Caco-2 (cell line): ENCODE data around the gene PRPF18. TPM values are rescaled to one million over a fixed set of nuclear protein-coding genes. Genes with fewer than 3 reads are reported as not detected.
"Not testable (repeated sequence)": the region's sequence is repeated elsewhere in the genome, so short reads cannot be mapped to it uniquely, and the experiment has no call there.

Experiments used
- Bru-seq: library from RNA; stranded (reverse); fragments of 400-500 nt; gene quantifications from one replicate; lab custom pipeline; 2021; lab: Mats Ljungman, UMichigan
- BruChase-seq, 2 experiments: library from RNA; stranded (reverse); fragments of 400-500 nt; gene quantifications; one replicate each; lab custom pipeline; 2021; lab: Mats Ljungman, UMichigan
- BruUV-seq: library from RNA; stranded (reverse); fragments of 400-500 nt; replicated peaks from 2 replicates; lab custom pipeline; 2021; lab: Mats Ljungman, UMichigan
- CTCF ChIA-PET: fragments of 300-600 bp; sonication (Branson Sonifier 250); formaldehyde crosslinking; loops from one replicate; lab custom pipeline; 2022; ENCODE audit warnings: antibody characterized with exemption; lab: Charles Lee
- POLR2A ChIA-PET: fragments of 300-600 bp; sonication (Branson Sonifier 250); formaldehyde crosslinking; loops from one replicate; lab custom pipeline; 2022; ENCODE audit warnings: antibody characterized with exemption; lab: Charles Lee
- DNase-seq, 2 experiments: peaks; one replicate each; pipeline versions ENCODE4 v3.0.0 to v3.0.0-alpha.2; 2020 to 2022
- H3K27me3 ChIP-seq: replicated peaks from 2 replicates; pipeline ENCODE4 v1.6.0; 2011; ENCODE audit warnings: low read length; ENCODE audit not compliant: control insufficient read depth, insufficient read depth
- H3K36me3 ChIP-seq: 2 replicates; pipeline ENCODE4 v1.5.1; 2011; ENCODE audit warnings: low read length; ENCODE audit not compliant: control insufficient read depth, insufficient read depth
- H3K4me1 ChIP-seq: fragments of 250-450 bp; sonication (Bioruptor Pico); 2 replicates; pipeline ENCODE4 v1.5.1; 2020; ENCODE audit warnings: mild to moderate bottlenecking
- H3K4me3 ChIP-seq: 2 replicates; pipeline ENCODE4 v1.5.1; 2011; ENCODE audit warnings: low read depth, mild to moderate bottlenecking, control low read depth, low read length
- H3K9me3 ChIP-seq: fragments of 250-450 bp; sonication (Bioruptor Pico); 2 replicates; pipeline ENCODE4 v1.5.1; 2020; ENCODE audit warnings: mild to moderate bottlenecking, moderate library complexity
- H3K27ac Mint-ChIP-seq: one replicate; pipeline ENCODE4 v1.8.0; 2022; ENCODE audit warnings: mixed read lengths; ENCODE audit not compliant: unreplicated experiment
- H3K27me3 Mint-ChIP-seq: one replicate; pipeline ENCODE4 v1.8.0; 2022; ENCODE audit warnings: mixed read lengths; ENCODE audit not compliant: insufficient read depth, unreplicated experiment
- H3K36me3 Mint-ChIP-seq: one replicate; pipeline ENCODE4 v1.8.0; 2022; ENCODE audit warnings: mild to moderate bottlenecking, mixed read lengths; ENCODE audit not compliant: insufficient read depth, unreplicated experiment
- H3K4me1 Mint-ChIP-seq: one replicate; pipeline ENCODE4 v1.8.0; 2022; ENCODE audit warnings: low read depth, mixed read lengths; ENCODE audit not compliant: unreplicated experiment
- H3K4me3 Mint-ChIP-seq: one replicate; pipeline ENCODE4 v1.8.0; 2022; ENCODE audit warnings: mild to moderate bottlenecking, moderate library complexity, mixed read lengths; ENCODE audit not compliant: unreplicated experiment
- H3K9me3 Mint-ChIP-seq: one replicate; pipeline ENCODE4 v1.8.0; 2022; ENCODE audit warnings: mixed read lengths; ENCODE audit not compliant: unreplicated experiment
- CTCF ChIP-seq, 2 experiments: fragments of 200-600 bp in 1 of 2; IDR thresholded peaks; 1 replicate in 1 of 2; 2 replicates in 1 of 2; pipeline versions ENCODE4 v1.5.1 to v1.8.0; 2011 to 2022; ENCODE audit warnings: antibody characterized with exemption in 1 of 2, control low read depth in 1 of 2, inconsistent platforms in 1 of 2, low read depth in 1 of 2, low read length in 1 of 2, mild to moderate bottlenecking in 1 of 2, moderate library complexity in 1 of 2; ENCODE audit not compliant: insufficient read depth in 1 of 2, severe bottlenecking in 1 of 2, unreplicated experiment in 1 of 2
- intact Hi-C: fragments of 100-400 bp; cut with micrococcal nuclease; formaldehyde crosslinking; loops from one replicate; pipeline ENCODE4 v1.10.0; 2022; ENCODE audit not compliant: unreplicated experiment
- long read RNA-seq: library from polyadenylated mRNA; stranded (forward); transcript quantifications from one replicate; pipeline ENCODE4 v2.0.0, GENCODE V29; 2022
- total RNA-seq: library from RNA; stranded (reverse); gene quantifications from 2 replicates; pipeline ENCODE4 v1.2.3, GENCODE V29; 2022

The PRPF18 gene
- 31.0 and 32.0 TPM in 2 replicates for total RNA-seq
- percentile 84 among the genes with signal in this experiment for Bru-seq, nascent RNA
- percentile 73 among the genes with signal in this experiment for BruChase-seq, experiment 1, labeled RNA remaining after a 2-hour chase
- percentile 74 among the genes with signal in this experiment for BruChase-seq, experiment 2, labeled RNA remaining after a 6-hour chase
- long read RNA-seq, transcript PRPF18-202 (10 exons, 1,717 nt), result major isoform, 35 of 65 reads
- long read RNA-seq, partial matches to known transcripts, result 5 of 65 reads
- long read RNA-seq, other reads (novel, unspliced or antisense), result 25 of 65 reads

- Mint-ChIP-seq H3K9me3 (no peaks in the 10 kb centered on the region), H3K4me3 (peak within 1 kb of the TSS; percentile 95), H3K4me1 (no peaks in the 10 kb centered on the region), H3K27ac (peak within 1 kb of the TSS; percentile 88), H3K36me3 (peaks cover 6% of the 10 kb centered on the region), H3K27me3 (peaks cover 5% of the 10 kb centered on the region)
- POLR2A ChIA-PET, result no interaction called here
- no peaks in the 10 kb centered on the region for H3K36me3 ChIP-seq
- BruUV-seq, result no TSS peak
- DNase-seq, result peak; percentile 96 to 97
- no peaks in the 10 kb centered on the region for H3K9me3 ChIP-seq
- CTCF ChIA-PET, result interaction anchor here (0.6 to 2.5 kb wide), 9 partner anchors 9 to 1848 kb away, joined by 3 to 6 read pairs (median 3); no protein-coding TSS in a partner anchor
- no peaks in the 10 kb centered on the region for H3K4me1 ChIP-seq
- H3K27me3 ChIP-seq, result no peaks in the 10 kb centered on the region; the same call in 1 of the 2 replicates
- H3K4me3 ChIP-seq, result peak within 1 kb of the TSS; percentile 82
- TF ChIP-seq CTCF (IDR thresholded peaks at IDR 0.05; ENCODE audit: insufficient read depth in 1 of 2, low read depth in 1 of 2, low read length in 1 of 2, severe bottlenecking in 1 of 2, unreplicated experiment in 1 of 2), result peak; percentile 98 to 100
- intact Hi-C loops, result loop anchor here (1.0 to 5.0 kb wide), 2 partner anchors 60 to 215 kb away; partner anchors contain the start of gene BEND7
These were observed at the start of gene PRPF18 for GRCh38 chr10:13586676-13587355. Gene PRPF18 (plus strand): TSS chr10:13586965. CDS start chr10:13587087, 122 bp downstream.

- H3K27ac Mint-ChIP-seq, H3K9me3 ChIP-seq, DNase-seq, intact Hi-C loops, BruUV-seq, H3K4me1 ChIP-seq, H3K36me3 ChIP-seq, H3K4me3 Mint-ChIP-seq, H3K4me3 ChIP-seq, H3K27me3 ChIP-seq, H3K27me3 Mint-ChIP-seq, H3K36me3 Mint-ChIP-seq: not testable (repeated sequence)
- ChIA-PET CTCF (interaction anchor here (0.7 to 1.8 kb wide), 4 partner anchors 10 to 166 kb away, joined by 4 to 7 read pairs (median 6); no protein-coding TSS in a partner anchor), POLR2A (interaction anchor here (0.9 kb wide), 1 partner anchor 238 kb away, joined by 7 read pairs; no protein-coding TSS in a partner anchor)
- Mint-ChIP-seq H3K9me3 (peaks cover 10% of the 10 kb centered on the region), H3K4me1 (peaks cover 10% of the 10 kb centered on the region)
These were observed 48.8 kb upstream of the PRPF18 start for GRCh38 chr10:13537985-13538384.

GRCh38 chr10:13542533-13542932, 44.2 kb upstream of the PRPF18 start:
- H3K27me3 Mint-ChIP-seq, result peaks cover 10% of the 10 kb centered on the region
- CTCF ChIA-PET, result no interaction called here

More at GRCh38 chr10:13542533-13542932, 44.2 kb upstream of the PRPF18 start:
- no TSS peak for BruUV-seq
- peaks cover 7% of the 10 kb centered on the region for H3K4me1 ChIP-seq
- POLR2A ChIA-PET, result no interaction called here
- H3K4me3 ChIP-seq, result no peak overlapping the region
- Mint-ChIP-seq H3K27ac (no peak overlapping the region), H3K4me3 (no peak overlapping the region), H3K4me1 (peaks cover 10% of the 10 kb centered on the region), H3K9me3 (no peaks in the 10 kb centered on the region), H3K36me3 (no peaks in the 10 kb centered on the region)
- no peak for TF ChIP-seq CTCF (IDR thresholded peaks at IDR 0.05; ENCODE audit: insufficient read depth in 1 of 2, low read depth in 1 of 2, low read length in 1 of 2, severe bottlenecking in 1 of 2, unreplicated experiment in 1 of 2)
- DNase-seq, result no peak
- intact Hi-C loops, result no loop called here
- no peaks in the 10 kb centered on the region for H3K9me3 ChIP-seq
- H3K36me3 ChIP-seq, result no peaks in the 10 kb centered on the region
- peaks cover 2% of the 10 kb centered on the region; the same call in 1 of the 2 replicates for H3K27me3 ChIP-seq
